ENCODE results near the gene AGXT.

GRCh38 chr2:240927390-240927781, 58.8 kb downstream of the AGXT start:
- TF ChIP-seq, protein P1, sequence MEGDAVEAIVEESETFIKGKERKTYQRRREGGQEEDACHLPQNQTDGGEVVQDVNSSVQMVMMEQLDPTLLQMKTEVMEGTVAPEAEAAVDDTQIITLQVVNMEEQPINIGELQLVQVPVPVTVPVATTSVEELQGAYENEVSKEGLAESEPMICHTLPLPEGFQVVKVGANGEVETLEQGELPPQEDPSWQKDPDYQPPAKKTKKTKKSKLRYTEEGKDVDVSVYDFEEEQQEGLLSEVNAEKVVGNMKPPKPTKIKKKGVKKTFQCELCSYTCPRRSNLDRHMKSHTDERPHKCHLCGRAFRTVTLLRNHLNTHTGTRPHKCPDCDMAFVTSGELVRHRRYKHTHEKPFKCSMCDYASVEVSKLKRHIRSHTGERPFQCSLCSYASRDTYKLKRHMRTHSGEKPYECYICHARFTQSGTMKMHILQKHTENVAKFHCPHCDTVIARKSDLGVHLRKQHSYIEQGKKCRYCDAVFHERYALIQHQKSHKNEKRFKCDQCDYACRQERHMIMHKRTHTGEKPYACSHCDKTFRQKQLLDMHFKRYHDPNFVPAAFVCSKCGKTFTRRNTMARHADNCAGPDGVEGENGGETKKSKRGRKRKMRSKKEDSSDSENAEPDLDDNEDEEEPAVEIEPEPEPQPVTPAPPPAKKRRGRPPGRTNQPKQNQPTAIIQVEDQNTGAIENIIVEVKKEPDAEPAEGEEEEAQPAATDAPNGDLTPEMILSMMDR (IDR thresholded peaks at IDR 0.05; ENCODE audit: low read length) = no peak
- TF ChIP-seq EZH2 (IDR thresholded peaks at IDR 0.05; ENCODE audit: borderline replicate concordance, low read length) = no peak

Measured in OCI-LY1 (cell line).